PFSK-1 (cell line): ENCODE results near the gene TSGA10.

Source experiments
- POLR2AphosphoS5 ChIP-seq: IDR thresholded peaks from 2 replicates; pipeline ENCODE4 v1.6.1; 2012; ENCODE audit warnings: low read depth, mild to moderate bottlenecking, control low read depth, low read length, moderate library complexity
- SIN3A ChIP-seq: IDR thresholded peaks from 2 replicates; pipeline ENCODE4 v1.6.1; 2012; ENCODE audit warnings: mild to moderate bottlenecking, low read length, moderate library complexity, borderline replicate concordance; ENCODE audit not compliant: insufficient read depth

DNA sequence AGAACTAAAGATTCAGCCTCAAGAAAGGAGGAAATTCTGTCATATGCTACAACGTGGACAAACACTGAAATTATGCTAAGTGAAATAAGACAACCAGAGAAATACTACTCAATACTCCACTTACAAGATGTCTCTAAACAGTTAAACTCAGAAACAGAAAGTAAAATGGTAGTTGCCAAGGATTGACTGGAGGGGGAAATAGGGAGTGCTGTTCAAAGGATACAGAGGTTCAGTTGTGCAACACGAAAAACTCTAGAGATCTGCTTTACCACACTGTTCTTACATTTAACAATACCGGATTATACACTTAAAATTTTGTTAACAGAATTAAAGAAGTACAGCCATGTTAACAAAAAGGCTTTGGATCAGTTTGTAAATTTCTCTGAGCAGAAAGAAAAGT lies 53.0 kb downstream of the TSGA10 start:
- TF ChIP-seq SIN3A (no peak), POLR2AphosphoS5 (no peak)
